Stomach (tissue), 4 donors: ENCODE data around the gene LHFPL2.

Experiments
- CTCF ChIP-seq, 7 experiments: fragments of 450-650 bp in 4 of 7; fragments of 200-600 bp in 3 of 7; sonication (generic) in 3 of 7; IDR thresholded peaks; one replicate each; pipeline ENCODE4 v1.5.1; 2016 to 2019; ENCODE audit warnings: antibody characterized with exemption in 7 of 7, control low read depth in 2 of 7, mild to moderate bottlenecking in 1 of 7
- EP300 ChIP-seq: sonication (generic); formaldehyde crosslinking; IDR thresholded peaks from one replicate; pipeline ENCODE4 v1.6.1; 2017; ENCODE audit warnings: antibody characterized with exemption
- POLR2AphosphoS5 ChIP-seq, 3 donors: sonication (generic); formaldehyde crosslinking; IDR thresholded peaks; one replicate each; pipeline ENCODE4 v1.6.1; 2016; ENCODE audit warnings: antibody characterized with exemption in 3 of 3

DNA sequence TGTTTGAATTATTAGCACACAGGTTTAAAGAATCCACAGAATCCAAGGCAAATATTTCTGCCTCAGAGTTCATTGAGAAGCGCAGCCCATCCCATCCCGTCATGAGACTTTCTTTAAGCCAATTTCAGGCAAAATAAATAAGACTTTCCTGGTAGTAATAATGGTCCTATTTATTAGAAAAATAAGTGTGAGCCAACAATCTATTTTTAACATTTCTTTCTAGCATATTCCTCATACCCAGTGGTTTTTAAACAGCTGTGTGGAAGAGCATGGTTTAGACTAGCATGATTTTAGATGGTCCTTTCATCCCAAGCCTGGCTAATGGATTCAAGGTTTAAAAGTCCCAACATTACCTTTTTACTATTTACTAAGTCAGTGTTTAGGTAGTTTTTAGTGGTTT lies 162.4 kb downstream of the LHFPL2 start:
- TF ChIP-seq CTCF (IDR thresholded peaks at IDR 0.05) (no peak), EP300 (no peak), POLR2AphosphoS5 (IDR thresholded peaks at IDR 0.05) (no peak)
